HG03342 (cell line): Measurements from ENCODE around the gene PTPN12.
"Not testable (repeated sequence)": the region's sequence is repeated elsewhere in the genome, so short reads cannot be mapped to it uniquely, and the experiment has no call there.

ENCODE experiments used
- ATAC-seq: cut with Tn5 transposase; IDR thresholded peaks from one replicate; pipeline ENCODE4 v1.9.1; 2021; ENCODE audit warnings: mild to moderate bottlenecking, moderate library complexity; ENCODE audit not compliant: unreplicated experiment

PTPN12 gene

GRCh38 chr7:77537778-77538280 lies 734 bp downstream of the PTPN12 start:
- ATAC-seq = peak; percentile 2

- ATAC-seq = no peak
Measured at GRCh38 chr7:77538281-77539212, 1.5 kb downstream of the PTPN12 start.

GRCh38 chr7:77540402-77540822 lies 3.3 kb downstream of the PTPN12 start:
- ATAC-seq = no peak

- ATAC-seq = not testable (repeated sequence)
Measured at GRCh38 chr7:77540993-77541392, 3.9 kb downstream of the PTPN12 start.

- no peak for ATAC-seq
Measured at GRCh38 chr7:77542409-77542808, 5.3 kb downstream of the PTPN12 start.

GRCh38 chr7:77542895-77543294 lies 5.8 kb downstream of the PTPN12 start:
- ATAC-seq = no peak

GRCh38 chr7:77543910-77544309 lies 6.8 kb downstream of the PTPN12 start:
- no peak for ATAC-seq

GRCh38 chr7:77544518-77544917 lies 7.4 kb downstream of the PTPN12 start:
- ATAC-seq = no peak

GRCh38 chr7:77548206-77548605 lies 11.1 kb downstream of the PTPN12 start:
- ATAC-seq = no peak

- no peak for ATAC-seq
Measured at GRCh38 chr7:77549106-77549870, 12.2 kb downstream of the PTPN12 start.

GRCh38 chr7:77550586-77550985 lies 13.5 kb downstream of the PTPN12 start:
- ATAC-seq = no peak

GRCh38 chr7:77553123-77553522 lies 16.0 kb downstream of the PTPN12 start:
- ATAC-seq = no peak

- no peak for ATAC-seq
Measured at GRCh38 chr7:77558284-77558967, 21.3 kb downstream of the PTPN12 start.

GRCh38 chr7:77561352-77561751 lies 24.3 kb downstream of the PTPN12 start:
- peak; percentile 83 for ATAC-seq

- no peak for ATAC-seq
Measured at GRCh38 chr7:77563275-77563674, 26.2 kb downstream of the PTPN12 start.

- ATAC-seq = no peak
Measured at GRCh38 chr7:77565917-77566316, 28.8 kb downstream of the PTPN12 start.

- ATAC-seq = no peak
Measured at GRCh38 chr7:77566421-77566820, 29.3 kb downstream of the PTPN12 start.

GRCh38 chr7:77569514-77570232 lies 32.6 kb downstream of the PTPN12 start:
- no peak for ATAC-seq

- no peak for ATAC-seq
Measured at GRCh38 chr7:77570330-77571011, 33.4 kb downstream of the PTPN12 start.

- no peak for ATAC-seq
Measured at GRCh38 chr7:77571801-77572200, 34.7 kb downstream of the PTPN12 start.
